ENCODE data around the gene BCKDK. TPM values are rescaled to one million over a fixed set of nuclear protein-coding genes. Genes with fewer than 3 reads are reported as not detected.

Gene BCKDK
- total RNA-seq, 1 donor from 2014 or later: 43.5 TPM

DNA sequence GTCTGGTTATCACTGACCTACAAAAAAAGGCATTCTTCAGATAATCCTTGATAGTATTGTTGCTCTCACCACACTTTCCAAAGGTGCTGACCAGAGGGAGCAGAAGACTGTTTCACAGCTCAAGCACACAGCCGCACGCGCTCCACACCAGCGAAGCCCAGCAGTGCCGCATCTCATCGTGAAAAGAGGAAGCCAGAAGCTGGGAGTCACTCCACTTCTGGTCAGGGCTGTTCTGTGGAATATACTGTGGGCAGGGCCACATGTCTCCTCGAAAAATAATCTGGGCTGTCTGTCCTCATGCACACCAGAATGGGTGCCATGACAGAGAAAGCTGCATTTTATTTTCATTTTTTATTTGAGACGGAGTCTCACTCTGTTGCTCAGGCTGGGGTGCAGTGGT is 49.0 kb downstream of the BCKDK start:
- TF ChIP-seq, protein P1, sequence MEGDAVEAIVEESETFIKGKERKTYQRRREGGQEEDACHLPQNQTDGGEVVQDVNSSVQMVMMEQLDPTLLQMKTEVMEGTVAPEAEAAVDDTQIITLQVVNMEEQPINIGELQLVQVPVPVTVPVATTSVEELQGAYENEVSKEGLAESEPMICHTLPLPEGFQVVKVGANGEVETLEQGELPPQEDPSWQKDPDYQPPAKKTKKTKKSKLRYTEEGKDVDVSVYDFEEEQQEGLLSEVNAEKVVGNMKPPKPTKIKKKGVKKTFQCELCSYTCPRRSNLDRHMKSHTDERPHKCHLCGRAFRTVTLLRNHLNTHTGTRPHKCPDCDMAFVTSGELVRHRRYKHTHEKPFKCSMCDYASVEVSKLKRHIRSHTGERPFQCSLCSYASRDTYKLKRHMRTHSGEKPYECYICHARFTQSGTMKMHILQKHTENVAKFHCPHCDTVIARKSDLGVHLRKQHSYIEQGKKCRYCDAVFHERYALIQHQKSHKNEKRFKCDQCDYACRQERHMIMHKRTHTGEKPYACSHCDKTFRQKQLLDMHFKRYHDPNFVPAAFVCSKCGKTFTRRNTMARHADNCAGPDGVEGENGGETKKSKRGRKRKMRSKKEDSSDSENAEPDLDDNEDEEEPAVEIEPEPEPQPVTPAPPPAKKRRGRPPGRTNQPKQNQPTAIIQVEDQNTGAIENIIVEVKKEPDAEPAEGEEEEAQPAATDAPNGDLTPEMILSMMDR (conservative IDR thresholded peaks at IDR 0.05): no peak
- Mint-ChIP-seq H3K27ac (ENCODE audit: unreplicated experiment) (no peak overlapping the region), H3K27me3 (ENCODE audit: low read depth) (peaks cover 28% of the 10 kb centered on the region), H3K4me1 (no peaks in the 10 kb centered on the region), H3K4me3 (no peak overlapping the region), H3K9me3 (no peaks in the 10 kb centered on the region), H3K36me3 (ENCODE audit: low read depth) (no peaks in the 10 kb centered on the region)
- no peak for DNase-seq (ENCODE audit: low read depth, low spot score)

Other genes starting within 250 kb of the BCKDK start
- gene BCL7C, start 214.3 kb upstream of the BCKDK start, total RNA-seq: 35.9 and 38.4 TPM in 2 replicates
- gene CTF1, start 211.8 kb upstream of the BCKDK start, total RNA-seq: 1.6 and 2.6 TPM in 2 replicates
- gene FBXL19, start 184.8 kb upstream of the BCKDK start, total RNA-seq: 78.1 and 84.7 TPM in 2 replicates
- gene ORAI3, start 159.3 kb upstream of the BCKDK start, total RNA-seq: 7.7 and 8.0 TPM in 2 replicates
- gene SETD1A, start 150.6 kb upstream of the BCKDK start, total RNA-seq: 33.4 and 35.2 TPM in 2 replicates
- gene HSD3B7, start 123.2 kb upstream of the BCKDK start, total RNA-seq: 1.9 and 2.3 TPM in 2 replicates
- gene STX1B, start 97.7 kb upstream of the BCKDK start, total RNA-seq: 12.1 and 14.1 TPM in 2 replicates
- gene STX4, start 74.8 kb upstream of the BCKDK start, total RNA-seq: 21.9 and 26.0 TPM in 2 replicates
- gene ZNF668, start 34.1 kb upstream of the BCKDK start, total RNA-seq: 16.8 and 19.7 TPM in 2 replicates
- gene ZNF646, start 34.0 kb upstream of the BCKDK start, total RNA-seq: 32.3 and 32.4 TPM in 2 replicates
- 3.7 and 4.4 TPM in 2 replicates for gene PRSS53, start 19.4 kb upstream of the BCKDK start, total RNA-seq
- gene VKORC1, start 13.6 kb upstream of the BCKDK start, total RNA-seq: 62.4 and 70.1 TPM in 2 replicates
- gene KAT8, start 9.3 kb downstream of the BCKDK start, total RNA-seq: 72.6 and 76.9 TPM in 2 replicates
- gene PRSS8, start 27.3 kb downstream of the BCKDK start, total RNA-seq: not detected in 2 replicates
- 0.68 and 1.1 TPM in 2 replicates for gene PRSS36, start 41.7 kb downstream of the BCKDK start, total RNA-seq
- 970 and 984 TPM in 2 replicates for gene FUS, start 71.8 kb downstream of the BCKDK start, total RNA-seq
- gene PYCARD, start 94.4 kb downstream of the BCKDK start, total RNA-seq: 1.7 and 3.3 TPM in 2 replicates
- gene TRIM72, start 105.7 kb downstream of the BCKDK start, total RNA-seq: 0.05 TPM in 1 of 2 replicates, not detected in the other
- gene PYDC1, start 108.7 kb downstream of the BCKDK start, total RNA-seq: not detected in 2 replicates
- gene ITGAM, start 151.6 kb downstream of the BCKDK start, total RNA-seq: not detected in 2 replicates
- not detected in 2 replicates for gene ITGAX, start 246.8 kb downstream of the BCKDK start, total RNA-seq

Measured in neural crest cell (in vitro differentiated cells).